ENCODE measurements around the gene ASGR1. TPM values are rescaled to one million over a fixed set of nuclear protein-coding genes. Genes with fewer than 3 reads are reported as not detected.

Gene ASGR1
- total RNA-seq, 1 experiment from 2014 or later, result 6.1 TPM

GRCh38 chr17:7141824-7142223 is 37.3 kb downstream of the ASGR1 start:
- TF ChIP-seq EZH2 (IDR thresholded peaks at IDR 0.05; ENCODE audit: borderline replicate concordance, low read depth, low read length, poor library complexity, severe bottlenecking), result no peak
- TF ChIP-seq, protein P1, sequence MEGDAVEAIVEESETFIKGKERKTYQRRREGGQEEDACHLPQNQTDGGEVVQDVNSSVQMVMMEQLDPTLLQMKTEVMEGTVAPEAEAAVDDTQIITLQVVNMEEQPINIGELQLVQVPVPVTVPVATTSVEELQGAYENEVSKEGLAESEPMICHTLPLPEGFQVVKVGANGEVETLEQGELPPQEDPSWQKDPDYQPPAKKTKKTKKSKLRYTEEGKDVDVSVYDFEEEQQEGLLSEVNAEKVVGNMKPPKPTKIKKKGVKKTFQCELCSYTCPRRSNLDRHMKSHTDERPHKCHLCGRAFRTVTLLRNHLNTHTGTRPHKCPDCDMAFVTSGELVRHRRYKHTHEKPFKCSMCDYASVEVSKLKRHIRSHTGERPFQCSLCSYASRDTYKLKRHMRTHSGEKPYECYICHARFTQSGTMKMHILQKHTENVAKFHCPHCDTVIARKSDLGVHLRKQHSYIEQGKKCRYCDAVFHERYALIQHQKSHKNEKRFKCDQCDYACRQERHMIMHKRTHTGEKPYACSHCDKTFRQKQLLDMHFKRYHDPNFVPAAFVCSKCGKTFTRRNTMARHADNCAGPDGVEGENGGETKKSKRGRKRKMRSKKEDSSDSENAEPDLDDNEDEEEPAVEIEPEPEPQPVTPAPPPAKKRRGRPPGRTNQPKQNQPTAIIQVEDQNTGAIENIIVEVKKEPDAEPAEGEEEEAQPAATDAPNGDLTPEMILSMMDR (conservative IDR thresholded peaks at IDR 0.05; ENCODE audit: low read depth, low read length), result no peak
- intact Hi-C loops (cut with micrococcal nuclease; ENCODE audit: unreplicated experiment), result no loop called here
- ChIA-PET CTCF (no interaction called here), POLR2A (ENCODE audit: low non-redundant PET) (interaction anchor here (0.7 kb wide), 1 partner anchor 42 kb away, joined by 3 read pairs; no protein-coding TSS in a partner anchor)
- Histone ChIP-seq H3K27ac (ENCODE audit: low read depth, low read length, poor library complexity, severe bottlenecking) (no peak overlapping the region), H3K36me3 (ENCODE audit: insufficient read depth, low read length, poor library complexity, severe bottlenecking) (no peaks in the 10 kb centered on the region), H3K9me3 (ENCODE audit: low read depth, low read length, poor library complexity, severe bottlenecking) (no peaks in the 10 kb centered on the region), H3K27me3 (replicated peaks; ENCODE audit: insufficient read depth, low read depth, low read length, poor library complexity) (no peaks in the 10 kb centered on the region), H3K4me1 (ENCODE audit: insufficient read depth, low read length, poor library complexity, severe bottlenecking) (no peaks in the 10 kb centered on the region), H3K4me3 (ENCODE audit: low read depth, low read length, poor library complexity, severe bottlenecking) (no peak overlapping the region)
- DNase-seq (ENCODE audit: low spot score), result no peak
- BruUV-seq (replicated peaks), result no TSS peak

GRCh38 chr17:7139400-7139799 is 39.8 kb downstream of the ASGR1 start:
- Histone ChIP-seq H3K4me3 (ENCODE audit: low read depth, low read length, poor library complexity, severe bottlenecking) (no peak overlapping the region), H3K27me3 (replicated peaks; ENCODE audit: insufficient read depth, low read depth, low read length, poor library complexity) (no peaks in the 10 kb centered on the region), H3K4me1 (ENCODE audit: insufficient read depth, low read length, poor library complexity, severe bottlenecking) (no peaks in the 10 kb centered on the region), H3K27ac (ENCODE audit: low read depth, low read length, poor library complexity, severe bottlenecking) (no peak overlapping the region), H3K36me3 (ENCODE audit: insufficient read depth, low read length, poor library complexity, severe bottlenecking) (no peaks in the 10 kb centered on the region), H3K9me3 (ENCODE audit: low read depth, low read length, poor library complexity, severe bottlenecking) (no peaks in the 10 kb centered on the region)
- POLR2A ChIA-PET (ENCODE audit: low non-redundant PET), result no interaction called here
- TF ChIP-seq, protein P1 (conservative IDR thresholded peaks at IDR 0.05; ENCODE audit: low read depth, low read length), result no peak
- TF ChIP-seq EZH2 (IDR thresholded peaks at IDR 0.05; ENCODE audit: borderline replicate concordance, low read depth, low read length, poor library complexity, severe bottlenecking), result no peak
- no TSS peak for BruUV-seq (replicated peaks)
- DNase-seq (ENCODE audit: low spot score), result no peak
- intact Hi-C loops (cut with micrococcal nuclease; ENCODE audit: unreplicated experiment), result loop anchor here (5.0 kb wide), 2 partner anchors 33 to 227 kb away; no protein-coding TSS in a partner anchor
- CTCF ChIA-PET, result no interaction called here

DNA sequence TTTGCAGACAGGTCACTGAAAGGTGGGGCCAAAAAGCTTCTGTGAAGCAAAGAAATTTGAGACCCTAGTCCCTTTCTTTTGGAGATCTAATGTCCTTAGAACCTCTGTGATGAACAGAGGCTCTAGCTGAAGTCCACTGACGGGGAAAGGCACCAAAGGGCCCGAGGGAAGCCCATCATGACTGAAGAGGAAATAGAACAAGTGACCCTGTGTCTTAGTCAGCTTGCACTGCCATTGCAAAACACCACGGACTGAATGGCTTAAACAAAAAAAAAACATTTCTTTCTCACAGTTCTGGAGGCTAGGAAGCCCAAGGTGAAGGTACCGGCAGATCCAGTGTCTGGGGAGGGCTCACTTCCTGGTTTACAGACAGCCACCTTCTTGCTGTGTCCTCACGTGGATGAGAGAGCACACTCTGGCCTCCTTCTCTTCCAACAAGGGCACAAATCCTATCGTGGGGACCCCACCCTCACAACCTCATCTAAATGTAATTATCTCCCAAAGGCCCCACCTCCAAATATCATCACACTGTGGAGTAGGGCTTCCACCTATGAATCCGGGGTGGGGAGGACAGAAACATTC is 40.3 kb downstream of the ASGR1 start:
- no TSS peak for BruUV-seq (replicated peaks)
- POLR2A ChIA-PET (ENCODE audit: low non-redundant PET), result no interaction called here
- Histone ChIP-seq H3K9me3 (ENCODE audit: low read depth, low read length, poor library complexity, severe bottlenecking) (no peaks in the 10 kb centered on the region), H3K27ac (ENCODE audit: low read depth, low read length, poor library complexity, severe bottlenecking) (no peak overlapping the region), H3K36me3 (ENCODE audit: insufficient read depth, low read length, poor library complexity, severe bottlenecking) (no peaks in the 10 kb centered on the region), H3K4me3 (ENCODE audit: low read depth, low read length, poor library complexity, severe bottlenecking) (no peak overlapping the region), H3K27me3 (replicated peaks; ENCODE audit: insufficient read depth, low read depth, low read length, poor library complexity) (no peaks in the 10 kb centered on the region), H3K4me1 (ENCODE audit: insufficient read depth, low read length, poor library complexity, severe bottlenecking) (peaks cover 1% of the 10 kb centered on the region)
- intact Hi-C loops (cut with micrococcal nuclease; ENCODE audit: unreplicated experiment), result loop anchor here (5.0 kb wide), 2 partner anchors 33 to 227 kb away; no protein-coding TSS in a partner anchor
- CTCF ChIA-PET, result interaction anchor here (1.6 kb wide), 1 partner anchor 13 kb away, joined by 3 read pairs; no protein-coding TSS in a partner anchor
- no peak for DNase-seq (ENCODE audit: low spot score)
- TF ChIP-seq EZH2 (IDR thresholded peaks at IDR 0.05; ENCODE audit: borderline replicate concordance, low read depth, low read length, poor library complexity, severe bottlenecking), result no peak
- TF ChIP-seq, protein P1 (conservative IDR thresholded peaks at IDR 0.05; ENCODE audit: low read depth, low read length), result no peak

All from A673 (cell line).